GM18505 (cell line): ENCODE results near the gene DENND11.
"Not testable (repeated sequence)": the region's sequence is repeated elsewhere in the genome, so short reads cannot be mapped to it uniquely, and the experiment has no call there.

Experiments used
- ATAC-seq: cut with Tn5 transposase; IDR thresholded peaks from one replicate; pipeline ENCODE4 v1.9.1; 2021; ENCODE audit not compliant: unreplicated experiment
- POLR2A ChIP-seq: IDR thresholded peaks from 4 replicates; pipeline ENCODE4 v1.6.1; 2011; ENCODE audit warnings: borderline replicate concordance; ENCODE audit not compliant: insufficient read depth, insufficient read length; ENCODE audit errors: extremely low read depth

The DENND11 gene

GRCh38 chr7:141700296-141700847, 1.6 kb downstream of the DENND11 start:
- no peak for TF ChIP-seq POLR2A
- no peak for ATAC-seq

- TF ChIP-seq POLR2A = no peak
- no peak for ATAC-seq
Measured at GRCh38 chr7:141699860-141700259, 2.1 kb downstream of the DENND11 start.

- no peak for ATAC-seq
- no peak for TF ChIP-seq POLR2A
Measured at GRCh38 chr7:141698247-141699015, 3.5 kb downstream of the DENND11 start.

GRCh38 chr7:141697211-141697871, 4.6 kb downstream of the DENND11 start:
- TF ChIP-seq POLR2A = no peak
- no peak for ATAC-seq

- ATAC-seq = no peak
- TF ChIP-seq POLR2A = no peak
Measured at GRCh38 chr7:141696348-141696747, 5.6 kb downstream of the DENND11 start.

- no peak for TF ChIP-seq POLR2A
- no peak for ATAC-seq
Measured at GRCh38 chr7:141695803-141696289, 6.1 kb downstream of the DENND11 start.

GRCh38 chr7:141693082-141693481, 8.9 kb downstream of the DENND11 start:
- ATAC-seq = no peak
- TF ChIP-seq POLR2A = no peak

GRCh38 chr7:141691961-141692360, 10.0 kb downstream of the DENND11 start:
- ATAC-seq = no peak
- TF ChIP-seq POLR2A = no peak

- no peak for TF ChIP-seq POLR2A
- ATAC-seq = no peak
Measured at GRCh38 chr7:141691540-141691939, 10.4 kb downstream of the DENND11 start.

- ATAC-seq = not testable (repeated sequence)
Measured at GRCh38 chr7:141689072-141689825, 12.7 kb downstream of the DENND11 start.

- TF ChIP-seq POLR2A = no peak
- no peak for ATAC-seq
Measured at GRCh38 chr7:141688043-141688442, 13.9 kb downstream of the DENND11 start.

GRCh38 chr7:141686670-141687069, 15.3 kb downstream of the DENND11 start:
- no peak for TF ChIP-seq POLR2A
- no peak for ATAC-seq

- no peak for ATAC-seq
- no peak for TF ChIP-seq POLR2A
Measured at GRCh38 chr7:141686074-141686473, 15.9 kb downstream of the DENND11 start.
